ENCODE data around the gene TMC1. TPM values are rescaled to one million over a fixed set of nuclear protein-coding genes. Genes with fewer than 3 reads are reported as not detected.
"Not testable (repeated sequence)": the region's sequence is repeated elsewhere in the genome, so short reads cannot be mapped to it uniquely, and the experiment has no call there.

TMC1 gene
- total RNA-seq, 3 donors from 2014 or later: not detected

DNA sequence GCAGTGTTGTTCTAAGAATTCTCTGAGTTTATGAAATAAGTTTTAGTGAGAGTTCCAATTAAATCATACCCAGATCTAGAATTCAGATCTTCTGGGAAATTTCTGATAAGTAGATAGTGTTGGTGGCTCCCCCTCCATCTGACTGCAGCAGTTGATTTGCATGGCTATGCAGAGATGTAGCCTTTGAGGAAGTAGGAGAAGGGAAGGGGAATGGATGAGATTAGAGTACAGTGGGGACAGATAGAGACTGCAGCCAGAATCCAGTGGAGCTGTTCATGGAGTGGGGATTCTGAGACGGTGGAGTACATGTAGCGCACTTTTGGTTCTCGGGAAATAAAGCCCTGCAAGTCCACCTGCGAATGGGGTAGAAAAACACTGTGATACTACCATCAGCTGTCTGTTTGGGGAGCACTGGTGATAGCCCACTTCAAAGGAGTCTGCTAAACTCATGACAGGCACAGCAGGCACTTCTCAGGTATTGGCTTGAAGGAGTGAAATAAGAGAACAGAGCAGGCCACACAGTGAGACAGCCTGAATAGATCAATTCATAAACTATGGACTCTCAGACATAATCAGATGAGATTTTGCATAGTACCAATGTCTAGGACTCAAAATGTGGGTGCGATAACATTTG, 334.6 kb downstream of the TMC1 start:
- DNase-seq: no peak
- no peaks in the 10 kb centered on the region for H3K4me1 Mint-ChIP-seq (ENCODE audit: low read depth)
- H3K36me3 Mint-ChIP-seq (ENCODE audit: insufficient read depth): no peaks in the 10 kb centered on the region
- no peak for ATAC-seq
- H3K9me3 Mint-ChIP-seq: no peaks in the 10 kb centered on the region
- H3K4me3 Mint-ChIP-seq: no peak overlapping the region
- no peaks in the 10 kb centered on the region for H3K27me3 Mint-ChIP-seq (ENCODE audit: low read depth)

DNA sequence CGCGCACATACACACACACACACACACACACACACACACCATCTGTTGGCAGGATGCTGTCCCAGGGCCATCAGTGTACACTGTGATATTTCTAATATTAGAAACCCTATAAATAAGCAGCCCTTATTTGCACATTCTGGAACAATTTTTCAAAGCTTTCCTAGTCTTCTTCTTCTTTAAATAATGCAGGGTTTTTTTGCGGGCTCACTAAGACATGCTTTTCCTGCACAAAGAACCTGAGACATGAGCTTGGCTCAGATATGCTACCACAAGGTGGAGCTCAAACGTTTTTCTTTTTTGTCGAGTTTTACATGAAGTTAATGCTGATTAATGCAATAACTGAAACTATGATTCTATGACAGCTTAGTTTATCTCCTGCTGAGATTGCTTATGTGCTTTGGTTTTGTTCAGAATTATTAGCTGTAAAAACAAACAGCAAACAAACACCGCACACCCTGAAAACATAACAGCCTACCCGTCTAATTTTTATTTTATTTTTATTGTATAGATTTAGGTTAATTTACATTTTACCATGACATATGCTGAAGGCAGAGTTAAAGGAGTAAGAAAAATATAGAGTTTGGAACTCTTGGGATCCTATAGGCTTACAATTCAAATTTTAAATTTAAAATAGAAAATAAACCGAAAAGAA, 335.7 kb downstream of the TMC1 start:
- Mint-ChIP-seq H3K4me1 (ENCODE audit: low read depth) (no peaks in the 10 kb centered on the region), H3K36me3 (ENCODE audit: insufficient read depth) (no peaks in the 10 kb centered on the region), H3K9me3 (no peaks in the 10 kb centered on the region), H3K4me3 (no peak overlapping the region), H3K27me3 (ENCODE audit: low read depth) (no peaks in the 10 kb centered on the region)
- no peak for DNase-seq
- ATAC-seq: no peak

DNA sequence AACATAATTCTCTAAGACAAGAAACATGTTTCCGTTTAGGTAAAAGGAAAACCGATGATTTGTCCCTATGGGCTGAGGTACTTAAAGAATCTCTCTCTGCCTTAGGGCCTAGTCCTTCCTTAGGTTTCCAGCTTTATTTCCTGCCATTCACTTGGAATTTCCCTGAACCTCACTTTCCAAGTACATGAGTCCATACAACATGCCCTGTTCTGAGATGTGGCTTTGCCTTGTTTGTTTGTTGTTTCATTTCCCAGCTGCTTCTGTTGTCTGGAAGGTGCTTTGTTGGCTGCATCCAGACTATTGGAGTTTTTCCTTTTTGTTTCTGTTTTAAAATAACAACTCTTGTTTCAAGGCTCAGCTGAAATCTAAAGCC, 336.2 kb downstream of the TMC1 start:
- ATAC-seq (no peak), DNase-seq (no peak)
- Mint-ChIP-seq H3K36me3 (ENCODE audit: insufficient read depth) (no peaks in the 10 kb centered on the region), H3K4me1 (ENCODE audit: low read depth) (no peaks in the 10 kb centered on the region), H3K27me3 (ENCODE audit: low read depth) (peaks cover 3% of the 10 kb centered on the region), H3K4me3 (no peak overlapping the region), H3K9me3 (no peaks in the 10 kb centered on the region)

DNA sequence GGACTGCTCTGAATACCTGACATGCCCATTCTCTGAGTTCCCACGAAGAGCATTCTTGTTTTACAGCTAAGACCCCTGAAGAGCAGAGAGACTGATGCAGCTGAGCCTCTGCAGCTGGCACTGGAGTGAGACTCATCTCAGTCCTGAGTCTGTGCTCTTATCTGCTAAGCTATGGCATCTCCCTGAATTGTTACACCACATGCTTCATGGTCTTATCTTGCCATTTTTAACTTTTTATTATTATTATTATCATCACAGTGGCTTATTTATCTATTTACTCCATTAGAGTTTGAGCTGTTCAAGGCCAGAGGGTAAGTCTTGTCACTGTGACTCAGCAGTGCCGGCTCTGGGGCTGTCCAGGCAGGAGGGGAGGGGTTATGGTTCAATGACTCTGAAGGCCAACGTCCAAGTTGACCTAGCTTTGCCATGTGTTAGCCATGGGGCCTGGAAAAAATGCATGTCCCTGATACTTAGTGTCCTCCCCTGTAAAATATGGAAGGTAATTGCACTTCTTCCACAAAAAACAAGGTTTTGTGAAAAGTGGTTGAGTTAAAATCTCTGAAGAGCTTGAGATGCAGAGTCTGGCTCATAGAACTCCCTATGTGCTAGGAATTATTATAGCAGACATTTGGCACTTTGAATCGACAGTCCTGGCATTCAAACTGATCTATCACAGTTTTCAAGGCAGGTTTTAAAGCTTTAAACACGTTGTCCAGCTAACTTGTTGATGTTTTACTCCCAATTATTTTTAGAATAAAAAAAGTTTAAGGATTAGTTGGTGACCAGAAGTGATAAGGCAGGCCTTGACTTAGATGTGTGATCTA, 336.9 kb downstream of the TMC1 start:
- no peak for ATAC-seq
- peaks cover 3% of the 10 kb centered on the region for H3K27me3 Mint-ChIP-seq (ENCODE audit: low read depth)
- no peaks in the 10 kb centered on the region for H3K36me3 Mint-ChIP-seq (ENCODE audit: insufficient read depth)

DNA sequence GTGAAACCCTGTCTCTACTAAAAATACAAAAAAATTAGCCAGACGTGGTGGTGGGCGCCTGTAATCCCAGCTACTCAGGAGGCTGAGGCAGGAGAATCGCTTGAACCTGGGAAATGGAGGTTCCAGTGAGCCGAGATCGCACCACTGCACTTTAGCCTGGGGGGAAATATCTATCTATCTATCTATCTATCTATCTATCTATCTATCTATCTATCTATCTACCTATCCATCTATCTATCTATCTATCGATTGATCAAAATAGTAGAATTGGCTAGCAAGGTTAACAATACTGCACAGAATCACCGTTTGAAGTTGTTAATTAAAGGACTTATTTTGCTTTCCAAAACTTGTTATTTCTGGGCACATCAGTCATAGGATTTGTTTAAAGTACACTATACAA, 341.4 kb downstream of the TMC1 start:
- not testable (repeated sequence) for H3K4me3 Mint-ChIP-seq; ATAC-seq; H3K4me1 Mint-ChIP-seq (ENCODE audit: low read depth); H3K36me3 Mint-ChIP-seq (ENCODE audit: insufficient read depth); DNase-seq; H3K9me3 Mint-ChIP-seq; H3K27me3 Mint-ChIP-seq (ENCODE audit: low read depth)

More for the DNA sequence above, 336.9 kb downstream of the TMC1 start:
- Mint-ChIP-seq H3K4me3 (no peak overlapping the region), H3K9me3 (no peaks in the 10 kb centered on the region), H3K4me1 (ENCODE audit: low read depth) (no peaks in the 10 kb centered on the region)
- no peak for DNase-seq

DNA sequence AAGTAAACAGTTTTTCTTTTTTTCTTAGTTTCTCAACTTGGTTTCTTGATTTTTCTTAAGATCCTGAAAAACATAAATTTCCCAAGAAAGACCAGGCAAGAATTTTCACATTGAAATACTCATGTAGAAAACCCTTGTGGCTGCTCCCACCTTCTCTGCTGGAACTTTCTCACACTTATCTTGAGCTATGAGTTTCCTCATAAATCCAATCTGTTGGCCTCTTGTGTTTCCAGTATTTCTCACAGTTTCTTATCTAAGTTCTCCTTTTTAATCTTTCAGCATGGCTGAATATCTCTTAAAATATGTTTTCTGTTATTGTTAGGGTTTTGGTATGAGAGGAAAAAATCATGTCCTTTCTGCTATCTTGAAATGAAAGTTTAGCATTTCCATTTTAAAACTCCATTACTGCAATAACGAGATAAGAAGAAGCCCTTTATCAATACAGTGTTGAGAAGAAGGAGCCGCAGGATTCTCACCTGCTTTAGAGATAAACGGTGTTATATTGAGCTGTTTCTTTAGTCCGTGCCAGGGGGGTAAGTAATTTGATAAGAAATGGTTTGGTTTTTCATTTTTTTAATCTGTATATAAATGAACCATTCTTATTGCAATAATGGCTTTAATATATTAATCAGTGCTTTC, 342.2 kb downstream of the TMC1 start:
- H3K36me3 Mint-ChIP-seq (ENCODE audit: insufficient read depth): no peaks in the 10 kb centered on the region
- H3K9me3 Mint-ChIP-seq: peaks cover 5% of the 10 kb centered on the region
- no peak for ATAC-seq
- H3K27me3 Mint-ChIP-seq (ENCODE audit: low read depth): peaks cover 5% of the 10 kb centered on the region
- no peaks in the 10 kb centered on the region for H3K4me1 Mint-ChIP-seq (ENCODE audit: low read depth)
- H3K4me3 Mint-ChIP-seq: no peak overlapping the region
- no peak for DNase-seq

DNA sequence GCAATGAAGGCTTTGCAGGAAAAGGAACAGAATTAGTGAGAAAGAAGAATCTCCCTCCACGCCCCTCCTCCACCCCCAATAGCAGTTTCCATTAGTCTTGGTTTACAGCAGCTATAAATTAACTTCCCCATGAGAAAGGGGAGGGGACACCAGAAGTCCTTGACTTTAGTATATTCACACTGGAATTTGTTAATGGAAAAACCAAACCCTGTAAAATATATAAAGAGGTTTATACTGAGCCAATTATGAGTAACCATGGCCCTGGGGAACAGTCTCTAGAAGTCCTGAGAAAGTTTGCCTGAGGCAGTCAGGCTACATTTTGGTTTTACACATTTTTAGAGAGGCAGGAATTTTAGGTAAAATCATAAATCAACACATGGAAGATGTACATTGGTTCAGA, 342.9 kb downstream of the TMC1 start:
- no peak overlapping the region for H3K4me3 Mint-ChIP-seq
- H3K9me3 Mint-ChIP-seq: peaks cover 5% of the 10 kb centered on the region
- no peak for DNase-seq
- no peak for ATAC-seq
- H3K4me1 Mint-ChIP-seq (ENCODE audit: low read depth): no peaks in the 10 kb centered on the region
- H3K27me3 Mint-ChIP-seq (ENCODE audit: low read depth): peaks cover 6% of the 10 kb centered on the region
- H3K36me3 Mint-ChIP-seq (ENCODE audit: insufficient read depth): no peaks in the 10 kb centered on the region

DNA sequence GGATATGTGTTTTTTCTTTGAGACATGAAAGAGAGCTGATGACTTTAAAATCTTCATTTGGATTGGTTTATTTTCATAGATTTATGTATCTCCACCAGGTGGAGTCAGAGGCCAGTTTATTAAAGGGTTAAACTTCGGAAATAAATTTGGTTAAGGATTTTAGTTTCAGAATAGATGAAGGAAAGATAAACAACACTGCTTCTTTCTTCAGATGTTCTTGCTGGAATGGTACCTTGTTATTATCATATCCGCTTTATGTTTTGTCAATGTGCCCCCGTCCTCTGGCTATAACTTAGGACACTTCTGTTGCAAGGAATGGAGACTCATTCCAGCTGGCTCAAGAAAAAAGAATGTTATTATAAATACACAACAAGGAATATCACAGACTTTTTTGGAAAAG, 350.3 kb downstream of the TMC1 start:
- peaks cover 14% of the 10 kb centered on the region for H3K27me3 Mint-ChIP-seq (ENCODE audit: low read depth)
- H3K4me3 Mint-ChIP-seq: no peak overlapping the region
- DNase-seq: no peak

DNA sequence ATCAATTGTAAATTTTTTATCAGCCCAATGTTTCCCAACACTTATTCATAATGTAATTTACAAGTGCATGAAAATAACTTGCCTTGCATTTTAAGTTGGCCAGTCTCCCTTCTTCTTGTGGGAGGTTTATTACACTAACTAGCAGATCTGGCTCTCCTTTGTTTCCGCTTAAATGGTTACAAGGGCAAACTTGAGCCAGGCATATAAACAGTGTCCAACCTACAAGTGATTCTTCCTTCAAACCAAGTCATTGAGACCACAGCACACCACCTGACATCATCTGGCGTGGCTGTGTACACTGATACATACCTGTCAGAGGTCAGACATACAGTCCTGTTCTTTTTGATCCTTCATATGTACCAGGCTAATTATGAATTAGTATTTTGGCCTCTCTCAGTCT, 351.3 kb downstream of the TMC1 start:
- H3K4me1 Mint-ChIP-seq (ENCODE audit: low read depth): no peaks in the 10 kb centered on the region
- peaks cover 5% of the 10 kb centered on the region for H3K9me3 Mint-ChIP-seq
- H3K27me3 Mint-ChIP-seq (ENCODE audit: low read depth): peaks cover 14% of the 10 kb centered on the region
- no peak overlapping the region for H3K4me3 Mint-ChIP-seq
- DNase-seq (no peak), ATAC-seq (no peak)
- H3K36me3 Mint-ChIP-seq (ENCODE audit: insufficient read depth): no peaks in the 10 kb centered on the region

More for the DNA sequence above, 350.3 kb downstream of the TMC1 start:
- Mint-ChIP-seq H3K9me3 (peaks cover 5% of the 10 kb centered on the region), H3K36me3 (ENCODE audit: insufficient read depth) (no peaks in the 10 kb centered on the region), H3K4me1 (ENCODE audit: low read depth) (no peaks in the 10 kb centered on the region)
- no peak for ATAC-seq

DNA sequence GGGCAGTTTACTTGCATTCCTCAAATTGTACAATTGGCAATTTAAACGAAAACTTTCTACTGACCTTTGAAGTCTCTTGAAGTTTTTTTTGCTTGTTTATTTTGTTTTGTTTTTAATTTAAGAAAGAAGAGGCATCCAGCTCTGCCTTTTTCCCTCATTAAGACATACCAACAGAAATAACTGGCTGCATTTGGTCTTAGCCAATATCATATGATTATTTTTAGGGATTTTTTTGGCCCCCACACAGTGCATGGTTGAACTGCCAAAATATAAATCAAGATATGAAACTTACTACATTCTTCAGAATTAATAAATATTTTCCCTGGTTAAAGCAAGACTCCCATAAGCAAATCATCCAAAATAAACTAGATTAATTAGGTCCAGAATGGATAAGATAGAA, 352.0 kb downstream of the TMC1 start:
- no peak for ATAC-seq
- Mint-ChIP-seq H3K4me1 (ENCODE audit: low read depth) (no peaks in the 10 kb centered on the region), H3K9me3 (no peaks in the 10 kb centered on the region)

DNA sequence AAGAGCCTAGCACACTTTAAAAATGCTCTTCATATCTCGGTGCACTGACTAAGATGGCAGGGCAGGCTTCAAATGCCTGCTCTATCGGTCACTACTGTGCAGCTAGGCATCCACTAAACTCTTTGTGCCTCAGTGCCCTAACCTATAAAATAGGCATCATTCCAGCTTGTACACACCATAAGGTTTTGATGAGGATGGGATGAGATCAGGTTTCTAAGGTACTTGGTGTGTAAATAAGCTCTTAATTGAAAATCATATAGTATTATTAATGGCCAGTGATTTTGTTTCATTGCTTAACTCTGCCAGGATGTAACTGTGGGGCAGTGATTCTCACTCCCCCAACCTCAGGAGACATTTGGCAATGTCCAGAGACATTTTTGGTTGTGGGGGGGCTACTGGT, 352.9 kb downstream of the TMC1 start:
- ATAC-seq (no peak), DNase-seq (no peak)
- Mint-ChIP-seq H3K9me3 (no peaks in the 10 kb centered on the region), H3K36me3 (ENCODE audit: insufficient read depth) (no peaks in the 10 kb centered on the region), H3K27me3 (ENCODE audit: low read depth) (peaks cover 14% of the 10 kb centered on the region), H3K4me1 (ENCODE audit: low read depth) (no peaks in the 10 kb centered on the region), H3K4me3 (no peak overlapping the region)

More for the DNA sequence above, 352.0 kb downstream of the TMC1 start:
- Mint-ChIP-seq H3K27me3 (ENCODE audit: low read depth) (peaks cover 14% of the 10 kb centered on the region), H3K4me3 (no peak overlapping the region), H3K36me3 (ENCODE audit: insufficient read depth) (no peaks in the 10 kb centered on the region)
- no peak for DNase-seq

DNA sequence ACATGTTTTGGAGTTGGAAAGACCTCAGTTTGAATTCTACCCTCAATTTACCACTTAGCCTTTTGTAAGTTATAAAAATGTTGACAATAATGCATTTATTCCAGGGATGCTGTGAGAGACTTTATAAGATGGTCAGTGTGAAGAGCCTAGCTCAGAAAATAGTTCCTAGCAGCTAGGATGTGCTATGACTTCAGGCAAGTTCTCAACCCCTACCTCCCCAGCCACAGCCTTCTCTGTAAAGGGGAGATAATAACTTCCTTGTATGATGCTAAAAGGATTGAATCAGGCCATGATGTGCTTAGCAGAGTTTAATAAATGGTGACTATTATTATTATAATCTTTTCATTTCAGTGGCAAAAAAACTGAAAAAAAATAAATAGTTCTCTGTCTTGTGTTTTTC, 353.8 kb downstream of the TMC1 start:
- DNase-seq (no peak), ATAC-seq (no peak)
- H3K4me1 Mint-ChIP-seq (ENCODE audit: low read depth): no peaks in the 10 kb centered on the region
- H3K9me3 Mint-ChIP-seq: no peaks in the 10 kb centered on the region
- H3K27me3 Mint-ChIP-seq (ENCODE audit: low read depth): peaks cover 9% of the 10 kb centered on the region
- no peaks in the 10 kb centered on the region for H3K36me3 Mint-ChIP-seq (ENCODE audit: insufficient read depth)
- H3K4me3 Mint-ChIP-seq: no peak overlapping the region

DNA sequence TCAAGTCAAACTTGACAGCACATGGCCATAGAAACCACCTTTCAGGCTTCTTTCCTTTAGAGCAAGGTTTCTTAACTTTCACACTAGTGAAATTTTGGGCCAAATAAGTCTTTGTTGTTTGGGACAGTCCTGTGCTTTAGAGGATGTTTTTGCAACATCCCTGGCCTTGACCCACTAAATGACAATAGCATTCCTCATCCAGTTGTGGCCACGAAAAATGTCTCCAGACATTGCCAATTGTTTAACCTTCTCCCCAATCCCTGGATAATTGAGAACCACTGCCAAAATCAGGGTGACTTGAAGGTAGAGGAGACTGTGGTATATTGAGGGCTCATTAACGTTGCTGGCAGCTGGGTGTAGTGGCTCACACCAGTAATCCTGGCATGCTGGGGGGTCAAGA, 359.4 kb downstream of the TMC1 start:
- ATAC-seq (no peak), DNase-seq (no peak)
- Mint-ChIP-seq H3K27me3 (ENCODE audit: low read depth) (peaks cover 4% of the 10 kb centered on the region), H3K36me3 (ENCODE audit: insufficient read depth) (no peaks in the 10 kb centered on the region), H3K9me3 (no peaks in the 10 kb centered on the region), H3K4me1 (ENCODE audit: low read depth) (no peaks in the 10 kb centered on the region), H3K4me3 (no peak overlapping the region)

DNA sequence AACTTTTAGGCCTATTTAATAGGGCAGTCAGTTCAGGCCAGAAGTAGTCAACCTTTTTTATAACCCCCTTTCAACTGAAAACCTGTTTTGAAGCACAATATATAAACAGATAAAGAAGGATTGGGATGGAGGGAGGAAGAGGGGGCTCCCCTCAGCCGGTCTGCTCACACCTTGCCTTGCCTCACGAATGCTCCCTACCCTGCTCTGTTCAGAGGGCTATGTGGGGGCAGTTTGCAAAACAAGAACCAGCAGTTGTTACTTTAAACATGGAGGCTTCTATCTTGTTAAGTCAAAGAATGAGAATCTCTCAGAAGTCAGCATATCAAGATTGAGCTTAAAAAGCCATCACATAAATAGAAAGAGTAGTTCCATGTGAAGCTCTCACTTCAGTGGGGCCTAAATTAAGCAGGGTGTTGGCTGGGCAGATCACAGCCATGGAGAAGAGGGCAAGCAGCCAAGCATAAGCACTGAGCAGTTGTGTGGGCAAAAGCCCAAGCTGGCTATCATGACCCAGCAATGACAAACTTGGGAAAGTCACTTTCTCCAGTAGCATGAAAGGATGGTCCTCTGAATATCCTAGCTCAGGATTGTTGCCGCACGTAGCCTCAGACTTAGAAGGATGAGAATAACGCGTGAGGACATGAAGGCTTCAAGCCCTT, 360.8 kb downstream of the TMC1 start:
- Mint-ChIP-seq H3K27me3 (ENCODE audit: low read depth) (peaks cover 1% of the 10 kb centered on the region), H3K4me3 (no peak overlapping the region), H3K4me1 (ENCODE audit: low read depth) (no peaks in the 10 kb centered on the region), H3K9me3 (no peaks in the 10 kb centered on the region), H3K36me3 (ENCODE audit: insufficient read depth) (no peaks in the 10 kb centered on the region)
- DNase-seq (no peak), ATAC-seq (no peak)
